GM18858 (cell line): ENCODE measurements around the gene DIP2B.

Experiments
- ATAC-seq: cut with Tn5 transposase; IDR thresholded peaks from one replicate; pipeline ENCODE4 v1.9.1; 2021; ENCODE audit not compliant: unreplicated experiment

The DIP2B gene

DNA sequence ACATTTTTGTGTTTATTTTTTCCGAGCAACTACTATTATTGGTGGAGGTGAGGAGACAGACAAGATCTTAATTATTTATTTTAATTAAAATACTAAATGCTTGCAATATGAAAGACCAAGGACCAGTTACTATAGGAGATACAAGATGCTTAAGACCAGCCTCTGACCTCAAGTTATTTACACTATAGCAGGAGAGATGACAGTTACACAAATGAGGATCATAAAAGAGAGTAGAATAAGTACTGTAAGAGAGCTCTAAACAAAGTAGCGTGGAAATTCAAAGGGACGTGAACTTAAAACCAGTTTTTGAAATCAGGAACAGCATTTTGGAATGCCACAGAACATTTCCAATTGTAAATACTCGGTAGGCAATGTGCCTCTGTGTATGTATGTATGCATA lies 131.1 kb downstream of the DIP2B start:
- ATAC-seq: no peak

DNA sequence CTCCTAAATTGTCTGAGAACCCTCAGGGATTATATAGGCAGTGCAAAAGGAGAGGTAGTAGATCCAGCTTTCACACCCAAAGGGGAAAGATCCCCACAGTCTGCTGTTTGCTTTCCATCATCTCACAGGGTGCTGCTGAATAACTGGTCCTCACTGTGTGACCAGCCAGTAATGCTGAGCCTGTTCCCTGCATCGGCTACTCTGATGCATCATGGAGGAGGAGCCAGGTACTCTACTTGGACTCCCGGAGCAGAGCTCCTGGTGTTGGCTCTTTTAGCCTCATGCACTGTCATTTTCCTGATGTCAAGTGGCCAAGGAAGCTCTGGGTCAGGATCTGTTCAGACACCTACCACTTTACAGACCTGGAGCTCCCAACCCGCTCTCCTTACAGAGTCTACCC lies 131.7 kb downstream of the DIP2B start:
- ATAC-seq: no peak

DNA sequence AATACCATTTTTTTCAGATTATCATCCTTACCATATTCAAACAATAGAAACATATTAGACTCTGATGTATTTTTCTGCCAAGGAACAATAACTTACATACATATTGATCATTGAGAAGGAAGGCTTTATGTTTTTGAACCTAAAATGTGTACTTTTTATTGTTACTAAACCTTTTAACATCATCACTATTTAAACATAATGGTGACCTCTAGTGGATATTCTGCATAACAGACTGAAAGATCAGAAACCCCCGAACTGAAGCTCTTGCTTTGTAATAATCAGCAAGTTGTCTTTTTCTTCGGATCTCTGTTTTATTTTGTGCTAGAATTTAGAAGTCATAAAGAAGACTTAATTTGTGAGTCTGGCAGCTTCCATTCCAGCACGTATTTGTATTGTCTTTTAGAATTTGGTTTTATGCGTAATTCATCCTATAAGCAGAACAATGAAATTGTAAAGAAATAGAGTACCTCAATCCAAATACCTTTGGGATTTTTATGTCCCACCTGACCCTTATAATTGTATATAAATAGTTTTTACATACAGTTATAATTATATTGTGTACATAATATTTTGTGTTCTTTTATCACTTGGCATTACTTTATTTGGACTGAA lies 133.2 kb downstream of the DIP2B start:
- no peak for ATAC-seq

DNA sequence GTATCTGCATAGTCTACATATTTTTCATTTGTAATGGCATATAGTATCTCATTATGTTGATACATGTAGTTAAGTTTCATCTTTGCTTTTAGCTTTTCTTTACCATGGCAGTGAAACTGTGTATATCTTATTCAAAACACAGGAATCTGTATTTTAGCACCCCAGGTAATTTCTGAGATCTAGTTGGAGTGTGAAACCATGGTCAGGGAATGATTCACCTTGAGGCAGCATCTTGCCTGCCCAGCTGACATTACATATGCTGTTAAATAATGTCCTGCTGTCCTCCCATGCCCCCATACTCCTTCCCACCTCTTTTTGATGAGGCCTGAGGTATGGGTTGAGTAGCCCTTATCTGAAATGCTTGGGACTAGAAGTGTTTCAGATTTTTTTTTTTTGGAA lies 133.7 kb downstream of the DIP2B start:
- no peak for ATAC-seq

DNA sequence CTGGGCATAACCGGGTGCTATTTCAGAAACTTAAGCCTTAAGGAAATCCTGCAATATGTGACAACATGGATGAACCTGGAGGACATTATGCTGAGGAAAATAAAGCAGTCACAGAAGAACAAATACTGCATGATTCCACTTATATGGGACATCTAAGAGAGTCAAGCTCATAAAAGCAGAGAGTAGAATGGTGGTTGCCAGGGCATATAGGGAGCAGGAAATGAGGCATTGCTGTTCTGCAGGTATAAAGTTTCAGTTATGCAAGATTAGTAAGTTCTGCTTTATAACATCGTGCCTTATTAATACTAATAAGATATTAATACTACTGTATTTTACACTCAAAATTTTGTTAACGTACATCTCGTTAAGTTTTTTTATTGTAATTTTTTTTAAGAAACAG lies 134.9 kb downstream of the DIP2B start:
- no peak for ATAC-seq

DNA sequence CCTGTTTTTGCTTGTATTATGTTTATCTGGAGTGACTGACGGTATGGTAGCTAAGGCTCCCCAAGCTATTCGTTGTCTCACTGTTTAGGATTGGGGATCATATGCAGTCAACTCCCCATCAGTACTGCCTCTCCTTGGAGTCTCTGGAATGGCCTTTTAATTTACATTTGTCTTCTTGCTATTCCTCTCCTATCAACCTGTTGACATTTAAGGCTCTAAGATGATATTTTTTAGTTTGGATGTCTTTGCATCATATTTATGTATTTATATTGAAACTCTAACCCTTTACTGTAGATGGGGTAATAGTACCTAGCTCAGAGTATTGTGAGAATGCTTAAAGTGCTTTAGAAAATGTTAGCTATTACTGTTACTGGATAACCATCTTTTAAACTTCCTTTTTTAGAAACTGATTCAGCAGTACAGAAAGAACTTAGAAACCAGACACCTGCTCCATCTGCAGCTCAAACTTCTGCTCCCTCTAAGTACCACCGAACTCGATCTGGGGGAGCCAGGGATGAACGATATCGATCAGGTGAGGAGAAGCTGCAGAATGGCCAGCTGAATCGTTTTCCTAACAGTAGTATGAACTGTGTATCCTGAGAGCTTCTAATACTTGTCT lies 135.6 kb downstream of the DIP2B start:
- no peak for ATAC-seq

DNA sequence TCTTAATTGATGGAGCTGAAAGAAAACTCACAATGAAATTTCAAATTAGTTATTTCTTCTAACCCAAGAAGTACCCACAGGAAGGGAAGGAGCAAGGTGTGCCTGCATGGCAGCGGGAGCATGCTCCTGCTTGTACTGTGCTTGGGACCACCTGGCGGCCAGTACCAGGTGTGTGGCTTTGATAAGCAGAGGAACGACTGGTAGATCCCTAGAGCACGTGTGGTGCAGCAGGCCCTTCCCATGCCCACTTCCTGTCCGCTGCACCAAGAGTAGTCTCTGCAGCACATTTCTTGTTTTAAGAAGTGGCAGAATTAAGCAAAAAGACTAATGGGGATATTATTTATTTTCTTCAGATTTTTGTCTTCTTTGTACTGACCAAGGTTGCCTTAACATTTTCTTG lies 136.8 kb downstream of the DIP2B start:
- ATAC-seq: no peak

DNA sequence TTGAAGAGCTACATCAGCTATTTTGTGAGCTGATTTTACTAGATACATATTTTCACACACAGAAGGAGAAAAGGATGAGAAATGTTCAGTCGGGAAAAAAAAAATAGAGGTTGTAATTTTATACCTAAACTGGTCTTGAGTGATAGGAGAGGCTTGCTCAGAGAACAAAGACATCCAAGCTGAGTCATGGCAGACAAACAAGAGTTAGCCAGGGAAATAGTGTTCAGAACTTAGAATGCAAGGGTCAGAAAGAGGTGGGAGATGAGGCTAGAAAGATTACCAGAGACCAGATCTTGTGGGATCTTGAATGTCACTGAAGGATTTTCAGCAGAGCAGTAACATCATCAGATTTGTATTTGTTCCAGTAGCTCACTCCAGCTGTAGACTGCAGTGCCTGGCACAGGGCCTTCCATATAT lies 137.3 kb downstream of the DIP2B start:
- ATAC-seq: no peak

DNA sequence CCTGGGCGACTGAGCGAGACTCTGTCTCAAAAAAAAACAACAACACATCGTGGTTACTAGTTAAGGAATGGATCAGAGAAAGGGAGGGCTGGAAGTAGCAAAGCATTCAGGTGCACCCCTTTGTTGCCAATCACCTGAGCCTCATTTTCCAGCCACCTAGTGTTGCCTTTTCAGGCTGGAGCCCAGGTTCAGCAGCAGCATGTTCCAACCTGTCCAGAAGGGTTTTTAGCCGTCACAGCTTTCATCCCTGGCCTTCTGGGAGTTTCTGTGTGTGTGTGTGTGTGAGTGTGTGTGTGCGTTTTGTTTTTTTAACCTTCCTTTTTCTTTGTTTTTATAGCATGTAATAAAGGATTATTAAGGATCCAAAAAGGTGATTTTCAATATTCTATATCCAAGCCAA lies 138.0 kb downstream of the DIP2B start:
- ATAC-seq: no peak

DNA sequence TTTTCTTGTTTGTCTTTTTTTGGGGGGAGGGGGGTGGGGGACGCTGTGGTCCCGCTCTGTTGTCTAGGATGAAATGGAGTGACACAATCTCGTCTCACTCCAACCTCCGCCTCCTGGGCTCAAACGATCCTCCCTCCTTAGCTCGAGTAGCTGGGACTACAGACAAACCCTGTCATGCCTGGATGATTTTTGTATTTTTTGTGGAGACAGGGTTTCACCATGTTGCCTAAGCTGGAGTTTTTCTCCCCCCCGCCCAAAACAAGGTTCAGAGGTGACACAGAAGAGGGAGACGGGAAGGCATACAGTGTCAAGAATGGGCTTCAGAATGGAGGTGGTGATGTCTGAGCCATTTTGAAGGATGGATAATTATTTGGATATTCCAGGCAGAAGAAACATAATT lies 142.2 kb downstream of the DIP2B start:
- no peak for ATAC-seq

DNA sequence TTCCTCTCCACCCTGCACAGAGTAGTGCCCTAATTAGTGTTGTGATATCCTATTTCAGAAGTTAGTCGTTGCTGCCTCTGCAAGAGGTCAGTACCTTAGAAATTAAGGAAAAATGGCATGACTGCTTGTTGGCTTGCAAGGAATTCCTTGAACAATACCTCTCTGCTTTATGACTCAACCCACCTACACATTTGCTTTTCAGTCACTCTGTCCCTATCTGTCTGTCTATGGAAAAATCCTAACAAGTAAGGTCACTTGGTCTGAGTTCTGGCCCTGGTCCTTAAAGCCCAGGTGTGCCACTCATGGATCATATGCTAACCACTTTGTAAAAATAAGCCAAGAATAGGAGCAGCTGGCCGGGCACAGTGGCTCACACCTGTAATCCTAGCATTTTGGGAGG lies 142.7 kb downstream of the DIP2B start:
- no peak for ATAC-seq

DNA sequence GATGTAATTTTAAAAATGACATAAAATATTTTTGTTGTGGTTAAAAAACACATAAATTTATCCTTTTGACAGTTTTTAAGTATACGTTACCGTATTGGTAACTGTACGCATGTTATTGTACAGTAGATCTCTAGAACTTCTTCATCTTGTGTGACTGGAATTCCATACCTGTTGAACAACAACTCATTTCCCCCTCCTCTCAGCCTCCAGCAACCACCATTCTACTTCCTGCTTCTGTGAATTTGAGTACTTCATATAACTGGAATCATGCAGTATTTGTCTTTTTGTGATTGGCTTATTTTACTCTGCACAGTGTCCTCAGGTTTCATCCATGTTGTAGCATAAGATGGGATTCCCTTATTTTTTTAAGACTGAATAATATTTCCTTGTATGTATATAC lies 145.5 kb downstream of the DIP2B start:
- ATAC-seq: no peak

DNA sequence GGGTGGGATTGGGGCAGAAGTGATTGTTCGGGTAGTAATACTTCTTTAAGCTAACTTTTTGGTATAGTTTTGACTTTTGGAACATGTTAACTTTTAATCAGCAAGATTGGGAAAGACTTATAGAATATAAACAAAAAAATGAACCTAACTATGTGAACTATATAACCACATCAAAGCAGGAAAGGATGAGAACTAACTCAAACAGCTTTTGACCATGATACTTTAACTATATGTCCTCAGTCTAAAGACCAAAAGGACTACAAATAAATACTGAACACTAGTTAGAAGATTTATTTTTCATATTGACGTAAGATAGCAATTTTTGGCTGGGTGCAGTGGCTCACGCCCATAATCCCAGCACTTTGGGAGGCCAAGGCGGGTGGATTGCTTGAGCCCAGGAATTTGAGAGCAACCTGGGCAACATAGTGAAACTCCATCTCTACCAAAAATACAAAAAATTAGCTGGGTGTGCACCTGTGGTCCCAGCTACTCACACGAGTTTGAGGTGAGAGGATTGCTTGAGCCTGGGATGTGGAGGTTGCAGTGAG lies 150.7 kb downstream of the DIP2B start:
- no peak for ATAC-seq

DNA sequence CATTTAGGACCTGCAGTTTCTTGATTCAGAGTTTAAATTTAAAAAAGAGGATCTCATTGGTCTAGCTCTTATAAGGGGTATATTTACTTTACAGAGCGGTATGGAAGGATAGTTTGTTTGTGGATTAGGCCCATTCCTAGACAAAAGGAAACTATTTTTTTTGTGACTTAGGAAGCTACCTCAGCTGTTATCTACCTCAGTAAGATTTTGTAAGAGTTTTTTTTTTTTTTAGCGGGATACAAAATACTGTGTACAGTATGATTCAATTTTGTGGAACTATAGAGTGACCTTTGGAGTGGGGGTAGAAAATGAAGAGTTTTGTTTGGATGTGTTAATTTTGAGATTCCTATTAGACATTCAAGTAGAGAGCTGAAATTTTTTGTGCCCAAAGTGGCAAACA lies 154.5 kb downstream of the DIP2B start:
- no peak for ATAC-seq

DNA sequence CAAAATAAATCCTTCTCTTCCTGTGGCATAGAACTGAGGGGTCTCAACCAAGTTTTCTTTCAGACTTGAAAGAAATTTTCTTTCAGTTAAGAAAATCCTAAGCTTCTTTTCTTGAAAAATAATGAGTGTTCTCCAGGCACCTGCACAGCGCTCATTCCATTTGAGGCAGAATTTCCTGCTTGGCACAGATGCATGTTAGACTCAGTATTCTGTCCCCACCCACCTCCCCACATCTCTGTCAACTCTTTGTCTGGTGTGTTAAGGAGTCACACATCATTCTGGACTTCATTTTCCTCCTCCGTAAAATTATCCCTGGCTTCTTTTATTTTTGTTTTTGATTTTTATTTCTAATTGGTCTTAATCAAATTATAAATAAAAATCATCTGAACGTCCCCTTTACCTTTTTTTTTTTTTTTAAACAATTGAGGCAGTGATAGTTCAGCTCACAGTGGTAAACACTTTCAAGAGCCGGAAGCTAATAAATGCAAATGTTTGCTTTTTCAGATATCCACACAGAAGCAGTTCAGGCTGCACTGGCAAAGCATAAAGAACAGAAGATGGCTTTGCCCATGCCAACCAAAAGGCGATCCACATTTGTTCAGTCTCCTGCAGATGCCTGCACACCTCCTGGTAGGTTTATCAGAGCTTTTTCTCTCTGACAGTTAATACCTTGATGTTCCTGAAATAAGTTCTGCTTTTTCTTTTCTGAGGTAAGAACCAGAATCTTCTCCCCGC lies 155.1 kb downstream of the DIP2B start:
- no peak for ATAC-seq

DNA sequence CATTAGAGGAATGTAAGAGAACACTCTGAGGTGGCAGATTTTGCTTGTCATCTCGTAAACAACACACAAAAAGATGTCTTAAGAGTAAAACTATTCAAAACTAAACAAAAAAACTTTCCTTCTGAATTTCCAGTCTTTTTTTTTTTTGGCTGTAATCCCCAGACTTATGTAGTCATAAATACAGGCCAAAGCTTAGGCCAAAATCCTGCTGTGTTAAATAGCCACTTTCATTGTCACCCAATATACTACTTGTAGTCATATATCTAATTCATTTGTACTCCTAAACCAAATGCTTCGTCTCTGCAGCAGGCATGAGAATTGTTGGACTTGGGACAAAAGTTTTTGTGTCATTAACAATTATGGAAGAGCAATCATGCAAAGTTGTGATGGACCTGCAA lies 155.6 kb downstream of the DIP2B start:
- ATAC-seq: no peak

DNA sequence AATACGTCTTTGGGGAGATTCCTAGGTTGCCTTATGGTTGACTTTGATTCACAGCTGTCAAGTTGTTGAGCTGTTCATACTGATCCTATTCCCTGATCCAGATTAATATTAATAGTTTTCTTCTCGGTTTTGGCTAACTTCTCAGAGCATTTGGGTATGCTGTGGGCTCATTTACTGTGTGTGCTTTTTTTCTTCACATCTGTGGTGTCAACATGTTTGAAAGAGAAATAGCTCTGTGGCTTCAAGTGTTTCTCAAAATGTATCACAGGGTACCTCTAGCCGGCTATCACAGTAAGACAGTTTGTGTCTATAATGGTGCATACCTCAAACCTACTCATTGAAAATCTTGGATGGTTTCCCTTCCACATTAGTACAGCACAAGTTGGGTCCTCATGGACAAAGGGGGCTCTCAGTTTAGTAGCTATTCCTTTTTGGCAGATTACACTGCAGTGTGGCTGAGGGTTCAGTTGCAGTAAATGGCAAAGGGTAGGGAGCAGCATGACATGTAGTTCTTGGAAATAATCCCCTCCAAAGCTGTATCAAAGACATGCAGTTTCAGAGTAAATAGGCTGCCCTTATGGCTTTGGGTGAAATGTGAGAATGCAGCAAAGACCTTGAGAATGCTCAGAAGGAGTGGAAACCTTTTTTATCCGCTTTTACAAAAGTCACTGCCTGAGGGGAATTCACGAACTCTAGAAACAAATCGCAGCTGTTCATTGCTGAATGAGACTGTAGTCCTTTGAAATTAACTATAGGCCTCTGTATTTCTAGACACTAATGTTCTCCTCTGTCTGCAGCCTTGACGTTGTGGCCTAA lies 156.7 kb downstream of the DIP2B start:
- no peak for ATAC-seq

DNA sequence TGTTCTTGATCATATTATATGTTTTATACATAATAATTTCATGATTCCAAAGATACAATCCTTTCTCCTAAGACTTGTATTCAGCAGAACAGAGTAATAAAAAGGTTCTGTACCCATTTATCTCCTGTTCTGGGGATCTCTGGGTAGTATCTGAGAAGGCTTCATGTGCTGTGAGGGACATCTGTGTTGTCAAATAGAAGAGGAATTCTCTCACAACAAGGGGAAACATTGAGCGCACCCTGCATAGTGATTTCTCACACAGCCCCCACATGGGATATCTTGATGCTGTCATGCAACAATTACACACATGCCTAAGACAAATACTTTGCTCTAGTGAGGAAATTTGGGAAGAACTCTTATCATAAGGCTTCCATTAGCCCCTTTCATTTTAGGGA lies 157.3 kb downstream of the DIP2B start:
- no peak for ATAC-seq

DNA sequence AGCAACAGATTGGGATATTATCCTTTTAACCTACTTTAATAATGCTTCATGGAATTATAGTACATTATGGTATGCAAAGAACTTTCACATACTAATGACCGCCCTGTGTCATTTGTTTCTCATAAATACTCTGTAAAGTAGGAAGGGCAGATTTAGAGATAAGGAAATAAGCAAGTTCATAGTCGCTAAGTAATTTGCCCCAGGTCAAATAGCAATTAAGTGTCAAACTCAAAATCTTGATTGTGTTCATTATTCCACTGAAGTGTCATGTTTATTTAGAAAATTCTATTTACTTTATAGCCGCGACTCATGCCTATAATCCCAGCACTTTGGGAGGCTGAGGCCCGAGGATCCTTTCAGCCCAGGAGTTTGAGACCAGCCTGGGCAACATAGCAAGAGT lies 160.4 kb downstream of the DIP2B start:
- no peak for ATAC-seq

DNA sequence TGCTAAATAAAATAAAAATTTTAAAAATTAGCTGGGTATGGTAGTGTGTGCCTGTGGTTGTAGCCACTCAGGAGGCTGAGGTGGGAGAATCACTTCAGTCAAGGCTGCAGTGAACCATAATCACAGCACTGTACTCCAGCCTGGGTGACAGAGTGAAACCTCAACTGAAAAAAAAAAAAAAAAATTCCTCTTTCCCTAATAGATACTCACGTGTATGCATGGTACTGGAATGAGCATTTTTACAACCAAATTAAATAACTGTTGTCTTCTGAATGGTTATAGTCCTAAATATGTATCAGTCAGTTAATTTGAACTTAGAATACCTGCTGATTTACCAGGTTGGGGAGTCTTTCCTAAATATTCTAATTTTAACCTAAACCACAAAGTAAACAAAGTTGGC lies 160.8 kb downstream of the DIP2B start:
- no peak for ATAC-seq

DNA sequence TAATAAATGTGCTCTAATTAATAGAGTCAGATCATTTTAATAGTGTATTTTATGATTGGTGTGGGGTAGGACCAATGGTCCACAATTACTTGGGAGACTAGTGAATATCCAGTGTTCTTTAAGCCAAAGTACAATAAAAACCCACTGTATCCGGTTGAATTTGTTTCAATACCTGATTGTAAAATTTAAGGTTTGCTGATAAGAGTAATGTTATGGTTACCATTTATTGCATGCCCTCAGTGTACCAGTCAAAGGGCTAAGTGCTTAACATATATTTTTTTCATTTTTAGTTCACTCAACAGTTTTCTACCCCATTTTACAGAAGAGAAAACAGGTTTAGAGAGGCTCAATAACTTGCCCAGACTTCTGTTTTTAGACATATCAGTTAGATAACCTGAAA lies 161.2 kb downstream of the DIP2B start:
- ATAC-seq: no peak

DNA sequence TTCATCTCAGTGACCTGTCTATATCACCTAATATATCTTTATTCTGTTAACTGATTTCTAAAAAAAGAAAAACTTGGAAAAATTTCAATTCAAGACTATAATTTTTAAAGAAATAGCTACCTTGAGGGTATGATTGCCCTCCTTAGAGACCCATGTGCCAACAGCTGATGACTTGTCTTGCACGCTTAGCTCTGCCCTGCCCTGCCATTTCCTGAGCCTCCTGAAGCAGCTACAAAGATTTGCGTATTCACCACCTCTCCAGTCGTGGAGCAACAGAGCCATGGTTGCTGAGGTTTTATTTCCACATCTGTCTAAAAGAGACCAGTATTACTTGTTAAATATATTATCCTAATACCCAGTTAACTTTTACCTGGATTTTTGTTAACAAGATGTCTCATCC lies 167.4 kb downstream of the DIP2B start:
- ATAC-seq: no peak
